ENCODE results near the gene IGF2BP1. TPM values are rescaled to one million over a fixed set of nuclear protein-coding genes. Genes with fewer than 3 reads are reported as not detected.

Gene IGF2BP1
- polyA plus RNA-seq, 1 of the 3 experiments (the other 2 are of a cell fraction): 0.05 TPM

DNA sequence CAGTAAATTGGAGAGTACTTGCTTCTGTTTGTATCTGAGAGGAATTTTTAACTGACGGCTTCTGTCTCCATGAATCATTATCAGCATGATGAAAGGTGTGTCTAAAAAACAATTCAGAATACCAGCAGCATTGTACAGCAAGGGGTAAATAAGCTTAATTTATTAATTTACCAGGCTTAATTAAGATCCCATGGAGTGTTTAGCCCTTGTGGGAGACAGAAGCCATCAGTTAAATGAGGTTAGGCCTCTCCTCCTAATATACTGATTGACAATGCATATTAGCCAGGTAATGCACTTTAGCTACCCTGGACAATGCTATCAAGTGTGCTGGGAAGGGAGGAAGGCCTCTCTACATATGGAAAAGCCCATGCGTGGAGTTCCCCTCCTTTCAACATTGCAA, 53.4 kb downstream of the IGF2BP1 start:
- no peak overlapping the region for H3K4me3 ChIP-seq (ENCODE audit: low read depth in 2 of 2, low read length in 1 of 2)
- H3K9ac ChIP-seq: no peak overlapping the region
- no peak overlapping the region for H2AFZ ChIP-seq (ENCODE audit: low read depth)
- no peaks in the 10 kb centered on the region for H4K20me1 ChIP-seq (ENCODE audit: insufficient read depth)
- no peak for DNase-seq
- H3K27ac ChIP-seq (ENCODE audit: low read depth in 2 of 2, low read length in 1 of 2): no peak overlapping the region
- H3K4me2 ChIP-seq: no peak overlapping the region
- 75% methylated on average over 2 of the region's 2 CpGs for WGBS (ENCODE audit: low lambda C conversion rate)
- H3K36me3 ChIP-seq (replicated peaks in 1 of 2; ENCODE audit: control insufficient read depth in 1 of 2, insufficient read depth in 2 of 2, low read length in 1 of 2): no peaks in the 10 kb centered on the region
- no peak for TF ChIP-seq GABPA (IDR thresholded peaks at IDR 0.05; ENCODE audit: low read depth)
- TF ChIP-seq RXRA (IDR thresholded peaks at IDR 0.05; ENCODE audit: borderline replicate concordance, low read depth): no peak
- TF ChIP-seq MEF2A (IDR thresholded peaks at IDR 0.05; ENCODE audit: borderline replicate concordance, low read depth): no peak
- no peak for TF ChIP-seq TAF1 (IDR thresholded peaks at IDR 0.05; ENCODE audit: borderline replicate concordance, low read depth, low read length)
- TF ChIP-seq TEAD4 (IDR thresholded peaks at IDR 0.05; ENCODE audit: borderline replicate concordance, insufficient read depth): no peak
- TF ChIP-seq RCOR1 (IDR thresholded peaks at IDR 0.05; ENCODE audit: low read length): no peak
- TF ChIP-seq NFIC (IDR thresholded peaks at IDR 0.05; ENCODE audit: borderline replicate concordance): no peak
- no peak for TF ChIP-seq RFX5 (IDR thresholded peaks at IDR 0.05; ENCODE audit: low read length)
- TF ChIP-seq, protein P1, sequence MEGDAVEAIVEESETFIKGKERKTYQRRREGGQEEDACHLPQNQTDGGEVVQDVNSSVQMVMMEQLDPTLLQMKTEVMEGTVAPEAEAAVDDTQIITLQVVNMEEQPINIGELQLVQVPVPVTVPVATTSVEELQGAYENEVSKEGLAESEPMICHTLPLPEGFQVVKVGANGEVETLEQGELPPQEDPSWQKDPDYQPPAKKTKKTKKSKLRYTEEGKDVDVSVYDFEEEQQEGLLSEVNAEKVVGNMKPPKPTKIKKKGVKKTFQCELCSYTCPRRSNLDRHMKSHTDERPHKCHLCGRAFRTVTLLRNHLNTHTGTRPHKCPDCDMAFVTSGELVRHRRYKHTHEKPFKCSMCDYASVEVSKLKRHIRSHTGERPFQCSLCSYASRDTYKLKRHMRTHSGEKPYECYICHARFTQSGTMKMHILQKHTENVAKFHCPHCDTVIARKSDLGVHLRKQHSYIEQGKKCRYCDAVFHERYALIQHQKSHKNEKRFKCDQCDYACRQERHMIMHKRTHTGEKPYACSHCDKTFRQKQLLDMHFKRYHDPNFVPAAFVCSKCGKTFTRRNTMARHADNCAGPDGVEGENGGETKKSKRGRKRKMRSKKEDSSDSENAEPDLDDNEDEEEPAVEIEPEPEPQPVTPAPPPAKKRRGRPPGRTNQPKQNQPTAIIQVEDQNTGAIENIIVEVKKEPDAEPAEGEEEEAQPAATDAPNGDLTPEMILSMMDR (IDR thresholded peaks at IDR 0.05): no peak
- TF ChIP-seq SIN3A (IDR thresholded peaks at IDR 0.05; ENCODE audit: borderline replicate concordance, low read depth, low read length): no peak
- TF ChIP-seq, protein P2, sequence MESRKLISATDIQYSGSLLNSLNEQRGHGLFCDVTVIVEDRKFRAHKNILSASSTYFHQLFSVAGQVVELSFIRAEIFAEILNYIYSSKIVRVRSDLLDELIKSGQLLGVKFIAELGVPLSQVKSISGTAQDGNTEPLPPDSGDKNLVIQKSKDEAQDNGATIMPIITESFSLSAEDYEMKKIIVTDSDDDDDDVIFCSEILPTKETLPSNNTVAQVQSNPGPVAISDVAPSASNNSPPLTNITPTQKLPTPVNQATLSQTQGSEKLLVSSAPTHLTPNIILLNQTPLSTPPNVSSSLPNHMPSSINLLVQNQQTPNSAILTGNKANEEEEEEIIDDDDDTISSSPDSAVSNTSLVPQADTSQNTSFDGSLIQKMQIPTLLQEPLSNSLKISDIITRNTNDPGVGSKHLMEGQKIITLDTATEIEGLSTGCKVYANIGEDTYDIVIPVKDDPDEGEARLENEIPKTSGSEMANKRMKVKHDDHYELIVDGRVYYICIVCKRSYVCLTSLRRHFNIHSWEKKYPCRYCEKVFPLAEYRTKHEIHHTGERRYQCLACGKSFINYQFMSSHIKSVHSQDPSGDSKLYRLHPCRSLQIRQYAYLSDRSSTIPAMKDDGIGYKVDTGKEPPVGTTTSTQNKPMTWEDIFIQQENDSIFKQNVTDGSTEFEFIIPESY (IDR thresholded peaks at IDR 0.05; ENCODE audit: borderline replicate concordance, low read depth): no peak
- ChIA-PET POLR2A (no interaction called here), CTCF (interaction anchor here (1.2 to 7.3 kb wide), 5 partner anchors 11 to 371 kb away, joined by 4 to 57 read pairs (median 4); no protein-coding TSS in a partner anchor)
- no peaks in the 10 kb centered on the region for H3K79me2 ChIP-seq (ENCODE audit: insufficient read depth)
- no peaks in the 10 kb centered on the region for H3K9me2 ChIP-seq
- H3K27me3 ChIP-seq (ENCODE audit: insufficient read depth): peaks cover 92% of the 10 kb centered on the region
- H3K4me1 ChIP-seq (ENCODE audit: control insufficient read depth in 1 of 2, insufficient read depth in 2 of 2, low read depth in 1 of 2, low read length in 1 of 2): no peaks in the 10 kb centered on the region
- H3F3A ChIP-seq (replicated peaks; ENCODE audit: insufficient read depth): no peaks in the 10 kb centered on the region
- no peaks in the 10 kb centered on the region for H3K9me3 ChIP-seq

DNA sequence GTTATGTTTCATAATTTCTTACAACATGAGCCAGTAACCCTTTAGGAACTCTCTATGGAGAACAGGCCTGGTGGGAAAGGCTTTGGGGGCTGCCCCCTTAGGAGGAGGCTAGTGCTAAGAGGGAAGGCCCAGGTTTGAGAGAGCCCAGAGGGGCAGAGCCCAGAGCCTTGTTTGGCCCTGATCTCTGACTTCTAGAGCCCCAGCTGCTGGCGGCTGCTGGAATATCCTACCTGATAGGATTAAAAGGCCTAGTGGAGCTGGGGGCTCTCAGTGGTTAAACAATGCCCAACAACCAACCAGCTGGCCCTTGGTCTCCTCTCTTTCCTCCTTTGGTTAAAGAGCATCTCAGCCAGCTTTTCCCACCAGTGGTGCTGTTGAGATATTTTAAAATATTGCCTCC, 54.1 kb downstream of the IGF2BP1 start:
- WGBS (ENCODE audit: low lambda C conversion rate): 54% methylated on average over 1 of the region's 1 CpG
- POLR2A ChIA-PET: no interaction called here
- CTCF ChIA-PET: interaction anchor here (1.2 to 7.3 kb wide), 5 partner anchors 12 to 372 kb away, joined by 4 to 57 read pairs (median 4); no protein-coding TSS in a partner anchor
- TF ChIP-seq, protein P3, sequence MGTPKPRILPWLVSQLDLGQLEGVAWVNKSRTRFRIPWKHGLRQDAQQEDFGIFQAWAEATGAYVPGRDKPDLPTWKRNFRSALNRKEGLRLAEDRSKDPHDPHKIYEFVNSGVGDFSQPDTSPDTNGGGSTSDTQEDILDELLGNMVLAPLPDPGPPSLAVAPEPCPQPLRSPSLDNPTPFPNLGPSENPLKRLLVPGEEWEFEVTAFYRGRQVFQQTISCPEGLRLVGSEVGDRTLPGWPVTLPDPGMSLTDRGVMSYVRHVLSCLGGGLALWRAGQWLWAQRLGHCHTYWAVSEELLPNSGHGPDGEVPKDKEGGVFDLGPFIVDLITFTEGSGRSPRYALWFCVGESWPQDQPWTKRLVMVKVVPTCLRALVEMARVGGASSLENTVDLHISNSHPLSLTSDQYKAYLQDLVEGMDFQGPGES (IDR thresholded peaks at IDR 0.05; ENCODE audit: low read depth, low read length): no peak
- TF ChIP-seq GATA2 (CRISPR knock-in tag; IDR thresholded peaks at IDR 0.05) (no peak), EZH2phosphoT487 (IDR thresholded peaks at IDR 0.05; ENCODE audit: borderline replicate concordance, low read depth) (no peak), EP300 (IDR thresholded peaks at IDR 0.05; ENCODE audit: borderline replicate concordance in 1 of 2, low read depth in 1 of 2, low read length in 1 of 2) (no peak), GABPA (IDR thresholded peaks at IDR 0.05; ENCODE audit: low read depth) (no peak), JUND (IDR thresholded peaks at IDR 0.05) (no peak), TAF1 (IDR thresholded peaks at IDR 0.05; ENCODE audit: borderline replicate concordance, low read depth, low read length) (no peak), FOSL2 (IDR thresholded peaks at IDR 0.05; ENCODE audit: borderline replicate concordance, low read depth) (no peak)
- TF ChIP-seq, protein P4, sequence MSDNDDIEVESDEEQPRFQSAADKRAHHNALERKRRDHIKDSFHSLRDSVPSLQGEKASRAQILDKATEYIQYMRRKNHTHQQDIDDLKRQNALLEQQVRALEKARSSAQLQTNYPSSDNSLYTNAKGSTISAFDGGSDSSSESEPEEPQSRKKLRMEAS (IDR thresholded peaks at IDR 0.05; ENCODE audit: low read depth): no peak
- TF ChIP-seq, protein P5, sequence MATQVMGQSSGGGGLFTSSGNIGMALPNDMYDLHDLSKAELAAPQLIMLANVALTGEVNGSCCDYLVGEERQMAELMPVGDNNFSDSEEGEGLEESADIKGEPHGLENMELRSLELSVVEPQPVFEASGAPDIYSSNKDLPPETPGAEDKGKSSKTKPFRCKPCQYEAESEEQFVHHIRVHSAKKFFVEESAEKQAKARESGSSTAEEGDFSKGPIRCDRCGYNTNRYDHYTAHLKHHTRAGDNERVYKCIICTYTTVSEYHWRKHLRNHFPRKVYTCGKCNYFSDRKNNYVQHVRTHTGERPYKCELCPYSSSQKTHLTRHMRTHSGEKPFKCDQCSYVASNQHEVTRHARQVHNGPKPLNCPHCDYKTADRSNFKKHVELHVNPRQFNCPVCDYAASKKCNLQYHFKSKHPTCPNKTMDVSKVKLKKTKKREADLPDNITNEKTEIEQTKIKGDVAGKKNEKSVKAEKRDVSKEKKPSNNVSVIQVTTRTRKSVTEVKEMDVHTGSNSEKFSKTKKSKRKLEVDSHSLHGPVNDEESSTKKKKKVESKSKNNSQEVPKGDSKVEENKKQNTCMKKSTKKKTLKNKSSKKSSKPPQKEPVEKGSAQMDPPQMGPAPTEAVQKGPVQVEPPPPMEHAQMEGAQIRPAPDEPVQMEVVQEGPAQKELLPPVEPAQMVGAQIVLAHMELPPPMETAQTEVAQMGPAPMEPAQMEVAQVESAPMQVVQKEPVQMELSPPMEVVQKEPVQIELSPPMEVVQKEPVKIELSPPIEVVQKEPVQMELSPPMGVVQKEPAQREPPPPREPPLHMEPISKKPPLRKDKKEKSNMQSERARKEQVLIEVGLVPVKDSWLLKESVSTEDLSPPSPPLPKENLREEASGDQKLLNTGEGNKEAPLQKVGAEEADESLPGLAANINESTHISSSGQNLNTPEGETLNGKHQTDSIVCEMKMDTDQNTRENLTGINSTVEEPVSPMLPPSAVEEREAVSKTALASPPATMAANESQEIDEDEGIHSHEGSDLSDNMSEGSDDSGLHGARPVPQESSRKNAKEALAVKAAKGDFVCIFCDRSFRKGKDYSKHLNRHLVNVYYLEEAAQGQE (IDR thresholded peaks at IDR 0.05; ENCODE audit: low read depth, low read length): no peak

More for the DNA sequence above, 54.1 kb downstream of the IGF2BP1 start:
- no peaks in the 10 kb centered on the region for H4K20me1 ChIP-seq (ENCODE audit: insufficient read depth)
- H3K36me3 ChIP-seq (replicated peaks in 1 of 2; ENCODE audit: control insufficient read depth in 1 of 2, insufficient read depth in 2 of 2, low read length in 1 of 2): no peaks in the 10 kb centered on the region
- no peaks in the 10 kb centered on the region for H3K9me3 ChIP-seq
- no peak for DNase-seq
- no peaks in the 10 kb centered on the region for H3F3A ChIP-seq (replicated peaks; ENCODE audit: insufficient read depth)
- H3K4me2 ChIP-seq: no peak overlapping the region
- H3K4me1 ChIP-seq (ENCODE audit: control insufficient read depth in 1 of 2, insufficient read depth in 2 of 2, low read depth in 1 of 2, low read length in 1 of 2): no peaks in the 10 kb centered on the region
- H3K9ac ChIP-seq: no peak overlapping the region
- no peak overlapping the region for H3K4me3 ChIP-seq (ENCODE audit: low read depth in 2 of 2, low read length in 1 of 2)
- peaks cover 89% of the 10 kb centered on the region for H3K27me3 ChIP-seq (ENCODE audit: insufficient read depth)
- H3K27ac ChIP-seq (ENCODE audit: low read depth in 2 of 2, low read length in 1 of 2): no peak overlapping the region
- H3K79me2 ChIP-seq (ENCODE audit: insufficient read depth): no peaks in the 10 kb centered on the region
- no peaks in the 10 kb centered on the region for H3K9me2 ChIP-seq
- 0 out of 2 replicates have a peak overlapping the region, but pooled peaks have one; percentile 11 for H2AFZ ChIP-seq (ENCODE audit: low read depth)

Data from SK-N-SH (cell line).